HEK293T (cell line): ENCODE data around the gene HS1BP3.

Experiments used
- CTCF ChIA-PET: fragments of 350-600 bp; formaldehyde crosslinking; extraction: SDS; loops from one replicate; lab custom pipeline; 2021; ENCODE audit warnings: antibody characterized with exemption, inconsistent platforms; lab: Yijun Ruan, JAX
- POLR2A ChIA-PET: fragments of 350-600 bp; formaldehyde crosslinking; extraction: SDS; loops from one replicate; lab custom pipeline; 2020; ENCODE audit warnings: antibody characterized with exemption, inconsistent platforms; lab: Yijun Ruan, JAX
- DNase-seq: peaks from one replicate; pipeline ENCODE4 v3.0.0; 2012; ENCODE audit warnings: mixed read lengths; ENCODE audit errors: extremely low spot score
- ARNT ChIP-seq: fragments of 450-650 bp; IDR thresholded peaks from 2 replicates; pipeline ENCODE4 v1.6.1; 2017; ENCODE audit warnings: mild to moderate bottlenecking
- BHLHE40 ChIP-seq: fragments of 450-650 bp; IDR thresholded peaks from 2 replicates; pipeline ENCODE4 v1.6.1; 2016; ENCODE audit warnings: mild to moderate bottlenecking, moderate library complexity, borderline replicate concordance
- CTBP1 ChIP-seq: fragments of 450-650 bp; IDR thresholded peaks from 2 replicates; pipeline ENCODE4 v1.6.1; 2016; ENCODE audit warnings: borderline replicate concordance
- ELF4 ChIP-seq: fragments of 450-650 bp; IDR thresholded peaks from 2 replicates; pipeline ENCODE4 v1.6.1; 2017; ENCODE audit warnings: antibody characterized with exemption
- FOXA1 ChIP-seq: fragments of 450-650 bp; IDR thresholded peaks from 2 replicates; pipeline ENCODE4 v1.6.1; 2016; ENCODE audit warnings: mild to moderate bottlenecking
- FOXK2 ChIP-seq: fragments of 450-650 bp; IDR thresholded peaks from 2 replicates; pipeline ENCODE4 v1.6.1; 2016; ENCODE audit warnings: mild to moderate bottlenecking
- FOXM1 ChIP-seq: fragments of 450-650 bp; IDR thresholded peaks from 2 replicates; pipeline ENCODE4 v1.6.1; 2017; ENCODE audit warnings: mild to moderate bottlenecking, borderline replicate concordance
- HDGF ChIP-seq: fragments of 450-650 bp; IDR thresholded peaks from 2 replicates; pipeline ENCODE4 v1.6.1; 2017; ENCODE audit warnings: antibody characterized with exemption, borderline replicate concordance
- L3MBTL2 ChIP-seq: fragments of 450-650 bp; conservative IDR thresholded peaks from 2 replicates; pipeline ENCODE4 v1.6.1; 2016; ENCODE audit warnings: mild to moderate bottlenecking
- LEF1 ChIP-seq: fragments of 450-650 bp; IDR thresholded peaks from 2 replicates; pipeline ENCODE4 v1.6.1; 2017; ENCODE audit warnings: mild to moderate bottlenecking, borderline replicate concordance
- NFRKB ChIP-seq: fragments of 450-650 bp; IDR thresholded peaks from 2 replicates; pipeline ENCODE4 v1.6.1; 2016; ENCODE audit warnings: mild to moderate bottlenecking, moderate library complexity
- SP1 ChIP-seq: fragments of 450-650 bp; IDR thresholded peaks from 2 replicates; pipeline ENCODE4 v1.6.1; 2017
- SUZ12 ChIP-seq: fragments of 450-650 bp; IDR thresholded peaks from 2 replicates; pipeline ENCODE4 v1.6.1; 2016; ENCODE audit warnings: mild to moderate bottlenecking
- TARDBP ChIP-seq: fragments of 450-650 bp; IDR thresholded peaks from 2 replicates; pipeline ENCODE4 v1.6.1; 2016
- ZNF384 ChIP-seq: fragments of 450-650 bp; IDR thresholded peaks from 2 replicates; pipeline ENCODE4 v1.6.1; 2016
- TF ChIP-seq, protein P1 (sequence below): fragments of 450-650 bp; IDR thresholded peaks from 2 replicates; pipeline ENCODE4 v1.6.1; 2016

HS1BP3 gene

DNA sequence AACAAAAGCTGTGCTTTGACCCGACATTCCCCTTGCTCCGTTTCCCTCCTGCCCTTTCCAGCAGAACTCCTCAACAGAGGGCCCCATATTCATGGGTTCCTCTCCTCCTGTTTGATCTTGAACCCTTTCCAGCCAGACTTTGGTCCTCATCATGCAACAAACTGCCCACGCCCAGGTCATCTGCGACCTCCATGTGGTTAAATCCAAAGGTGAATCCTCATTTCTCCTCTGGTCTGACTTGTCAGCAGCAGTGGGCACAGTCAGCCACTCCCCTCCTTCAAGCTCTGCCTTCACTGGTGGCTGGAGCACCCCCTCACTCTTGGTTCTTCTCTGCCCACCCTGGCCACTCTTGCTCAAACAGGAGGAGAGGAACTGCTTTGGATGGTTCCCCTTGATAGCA is 2.7 kb downstream of the HS1BP3 start:
- DNase-seq, result no peak
- TF ChIP-seq BHLHE40 (no peak), SUZ12 (no peak), FOXA1 (no peak), CTBP1 (no peak), TARDBP (no peak)
- TF ChIP-seq, protein P1, sequence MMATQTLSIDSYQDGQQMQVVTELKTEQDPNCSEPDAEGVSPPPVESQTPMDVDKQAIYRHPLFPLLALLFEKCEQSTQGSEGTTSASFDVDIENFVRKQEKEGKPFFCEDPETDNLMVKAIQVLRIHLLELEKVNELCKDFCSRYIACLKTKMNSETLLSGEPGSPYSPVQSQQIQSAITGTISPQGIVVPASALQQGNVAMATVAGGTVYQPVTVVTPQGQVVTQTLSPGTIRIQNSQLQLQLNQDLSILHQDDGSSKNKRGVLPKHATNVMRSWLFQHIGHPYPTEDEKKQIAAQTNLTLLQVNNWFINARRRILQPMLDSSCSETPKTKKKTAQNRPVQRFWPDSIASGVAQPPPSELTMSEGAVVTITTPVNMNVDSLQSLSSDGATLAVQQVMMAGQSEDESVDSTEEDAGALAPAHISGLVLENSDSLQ, result no peak
- CTCF ChIA-PET, result interaction anchor here (0.6 to 1.8 kb wide), 6 partner anchors 13 to 1301 kb away, joined by 3 to 6 read pairs (median 4); no protein-coding TSS in a partner anchor
- POLR2A ChIA-PET, result interaction anchor here (4.2 kb wide), 1 partner anchor 201 kb away, joined by 36 read pairs; the partner anchor contains the start of gene RHOB

DNA sequence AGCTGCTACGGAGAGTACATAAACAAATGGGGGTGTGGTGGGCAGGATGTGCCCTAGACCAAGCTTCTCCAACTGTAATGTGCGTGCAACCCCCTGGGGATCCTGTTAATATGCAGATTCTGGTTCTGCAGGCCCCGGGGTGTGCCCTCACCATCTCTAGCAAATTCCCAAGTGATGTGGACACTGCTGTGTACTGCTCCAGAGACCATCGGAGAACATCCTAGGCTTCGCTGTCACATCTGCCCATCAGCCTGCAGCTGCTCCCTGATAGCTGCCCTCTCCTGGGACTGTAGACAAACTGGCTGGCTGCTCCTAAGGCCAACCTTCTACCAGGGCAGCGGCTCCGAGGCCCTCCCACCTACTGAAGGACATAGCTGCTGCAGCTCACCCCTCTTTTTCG is 3.2 kb downstream of the HS1BP3 start:
- DNase-seq, result no peak
- TF ChIP-seq FOXM1, result no peak
- TF ChIP-seq SP1, result no peak
- no peak for TF ChIP-seq HDGF
- TF ChIP-seq SUZ12, result no peak
- no peak for TF ChIP-seq ZNF384
- no peak for TF ChIP-seq ARNT
- TF ChIP-seq ELF4, result no peak
- TF ChIP-seq FOXK2, result no peak
- TF ChIP-seq NFRKB, result no peak
- TF ChIP-seq FOXA1, result no peak
- TF ChIP-seq, protein P1, result no peak
- TF ChIP-seq L3MBTL2, result no peak
- TF ChIP-seq CTBP1, result no peak
- no peak for TF ChIP-seq BHLHE40
- TF ChIP-seq LEF1, result no peak
- TF ChIP-seq TARDBP, result no peak
- CTCF ChIA-PET, result interaction anchor here (0.6 to 1.3 kb wide), 4 partner anchors 12 to 1300 kb away, joined by 3 to 6 read pairs (median 3); no protein-coding TSS in a partner anchor

DNA sequence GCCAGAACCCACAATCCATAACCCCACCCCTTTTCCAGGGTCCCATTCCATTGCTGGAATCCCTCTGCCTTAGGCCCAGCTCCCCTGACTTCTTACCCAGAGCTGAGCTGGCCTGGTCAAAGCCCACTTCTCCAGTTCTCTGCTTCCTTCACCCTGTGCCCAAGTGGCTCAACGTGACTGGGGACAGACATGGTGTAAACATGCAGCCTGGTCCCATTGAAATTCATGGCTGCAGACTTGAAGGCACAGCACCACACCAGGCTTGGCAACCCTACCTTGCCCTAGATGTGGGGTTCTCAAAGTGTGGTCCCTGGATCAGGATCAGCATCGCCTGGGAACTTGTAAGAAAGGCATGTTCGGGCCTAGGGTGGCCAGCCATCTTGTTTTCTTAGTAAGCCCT is 3.7 kb downstream of the HS1BP3 start:
- ChIA-PET POLR2A (interaction anchor here (9.0 kb wide), 1 partner anchor 199 kb away, joined by 99 read pairs; the partner anchor contains the start of gene RHOB), CTCF (interaction anchor here (0.6 to 1.0 kb wide), 2 partner anchors 13 to 38 kb away, joined by 3 read pairs; no protein-coding TSS in a partner anchor)
- TF ChIP-seq L3MBTL2, result no peak
- no peak for TF ChIP-seq HDGF
- TF ChIP-seq LEF1, result no peak
- no peak for TF ChIP-seq FOXM1
- TF ChIP-seq SP1, result no peak
- TF ChIP-seq SUZ12, result no peak
- DNase-seq, result no peak

More for the DNA sequence above, 3.2 kb downstream of the HS1BP3 start:
- POLR2A ChIA-PET, result interaction anchor here (9.0 kb wide), 1 partner anchor 200 kb away, joined by 99 read pairs; the partner anchor contains the start of gene RHOB

DNA sequence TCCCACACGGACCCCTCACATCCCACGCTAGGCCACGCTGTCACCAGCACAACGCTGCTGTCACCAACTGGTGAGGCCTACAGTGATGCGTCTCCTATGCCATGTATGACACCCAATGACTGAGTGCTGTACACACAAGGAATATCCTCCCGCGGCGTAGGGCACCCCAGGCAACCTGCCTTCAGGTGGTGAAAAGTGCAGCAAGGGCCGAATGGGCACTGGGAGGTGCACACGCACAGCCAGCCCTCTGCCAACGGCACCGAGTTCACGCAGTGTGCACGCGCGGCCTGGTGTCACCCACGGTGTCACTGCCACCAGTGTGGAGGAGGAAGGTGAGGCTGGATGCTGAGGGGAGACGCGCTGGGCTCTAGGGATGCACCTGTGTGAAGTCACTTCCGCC is 4.5 kb downstream of the HS1BP3 start:
- no peak for DNase-seq
- ChIA-PET CTCF (no interaction called here), POLR2A (interaction anchor here (9.0 kb wide), 1 partner anchor 199 kb away, joined by 99 read pairs; the partner anchor contains the start of gene RHOB)
- no peak for TF ChIP-seq HDGF
- TF ChIP-seq CTBP1, result no peak
- TF ChIP-seq ZNF384, result no peak
- no peak for TF ChIP-seq FOXA1
- no peak for TF ChIP-seq FOXM1
- no peak for TF ChIP-seq SP1
- no peak for TF ChIP-seq FOXK2
- no peak for TF ChIP-seq SUZ12
- no peak for TF ChIP-seq BHLHE40
- no peak for TF ChIP-seq L3MBTL2
- TF ChIP-seq, protein P1, result no peak
- no peak for TF ChIP-seq ARNT
- no peak for TF ChIP-seq LEF1

DNA sequence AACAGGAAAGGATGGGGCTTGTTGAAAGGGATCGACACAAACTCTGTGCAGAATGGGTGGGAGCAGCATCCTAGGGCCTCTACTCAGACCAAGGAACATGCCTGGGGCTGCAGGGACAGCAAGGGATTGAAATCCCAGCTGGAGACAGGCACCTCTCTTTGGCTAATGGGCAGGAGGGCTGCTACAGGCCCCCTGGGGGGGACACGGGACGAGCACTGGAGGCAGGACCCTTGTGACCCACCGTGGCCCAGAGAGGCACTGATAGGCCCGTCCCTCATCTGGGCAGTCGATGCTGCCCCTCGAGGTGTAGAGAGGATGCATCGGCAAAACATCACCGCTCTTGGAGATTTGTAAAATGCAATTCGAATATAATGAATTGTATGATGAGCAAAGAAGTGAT is 5.1 kb downstream of the HS1BP3 start:
- DNase-seq, result no peak
- POLR2A ChIA-PET, result interaction anchor here (9.0 kb wide), 1 partner anchor 198 kb away, joined by 99 read pairs; the partner anchor contains the start of gene RHOB
- TF ChIP-seq LEF1, result no peak
- TF ChIP-seq, protein P1, result no peak
- TF ChIP-seq TARDBP, result no peak
- no peak for TF ChIP-seq SUZ12
- TF ChIP-seq FOXK2, result no peak
- no peak for TF ChIP-seq HDGF
- no peak for TF ChIP-seq ARNT
- no peak for TF ChIP-seq ZNF384
- no peak for TF ChIP-seq BHLHE40
- no peak for TF ChIP-seq FOXA1
- no peak for TF ChIP-seq FOXM1
- TF ChIP-seq ELF4, result no peak
- TF ChIP-seq SP1, result no peak
- TF ChIP-seq CTBP1, result no peak
- TF ChIP-seq L3MBTL2, result no peak
- no peak for TF ChIP-seq NFRKB
- CTCF ChIA-PET, result no interaction called here
